Loucy (cell line): ENCODE results near the gene CCDC148.

ENCODE experiments used
- H2AFZ ChIP-seq: fragments of 200-600 bp; sonication (generic); 2 replicates; pipeline ENCODE4 v1.6.0; 2016; ENCODE audit warnings: antibody characterized with exemption, mild to moderate bottlenecking, low read length, moderate library complexity
- H3F3A ChIP-seq: fragments of 200-600 bp; 2 replicates; pipeline ENCODE4 v1.6.0; 2016; ENCODE audit warnings: antibody characterized with exemption, low read depth, mild to moderate bottlenecking
- H3K27me3 ChIP-seq: fragments of 200-600 bp; sonication (generic); 2 replicates; pipeline ENCODE4 v1.6.1; 2014; ENCODE audit warnings: low read length, mild to moderate bottlenecking; ENCODE audit not compliant: insufficient read depth, poor library complexity, severe bottlenecking
- H3K36me3 ChIP-seq: fragments of 200-600 bp; sonication (generic); 2 replicates; pipeline ENCODE4 v1.6.1; 2016; ENCODE audit warnings: low read length; ENCODE audit not compliant: insufficient read depth
- H3K4me1 ChIP-seq: fragments of 200-600 bp; sonication (generic); 2 replicates; pipeline ENCODE4 v1.5.1; 2014; ENCODE audit warnings: low read length, mild to moderate bottlenecking; ENCODE audit not compliant: insufficient read depth, poor library complexity, severe bottlenecking
- H3K4me2 ChIP-seq: fragments of 200-600 bp; sonication (generic); 2 replicates; pipeline ENCODE4 v1.6.0; 2014; ENCODE audit warnings: antibody characterized with exemption, low read length, low read depth, mild to moderate bottlenecking; ENCODE audit not compliant: poor library complexity, severe bottlenecking
- H3K4me3 ChIP-seq: fragments of 200-600 bp; sonication (generic); 2 replicates; pipeline ENCODE4 v1.5.1; 2014; ENCODE audit warnings: low read length, mild to moderate bottlenecking, mixed read lengths; ENCODE audit not compliant: poor library complexity, severe bottlenecking
- H3K79me2 ChIP-seq: fragments of 200-600 bp; sonication (generic); 2 replicates; pipeline ENCODE4 v1.6.1; 2014; ENCODE audit warnings: low read length; ENCODE audit not compliant: insufficient read depth
- H3K9ac ChIP-seq: fragments of 200-600 bp; sonication (generic); 2 replicates; pipeline ENCODE4 v1.6.0; 2014; ENCODE audit warnings: mild to moderate bottlenecking, low read depth, low read length, moderate library complexity; ENCODE audit not compliant: poor library complexity, severe bottlenecking
- H3K9me2 ChIP-seq: fragments of 200-600 bp; sonication (generic); replicated peaks from 2 replicates; pipeline ENCODE4 v1.6.1; 2016; ENCODE audit warnings: low read depth, low read length, mixed read lengths
- H3K9me3 ChIP-seq: fragments of 200-600 bp; sonication (generic); 2 replicates; pipeline ENCODE4 v1.6.1; 2014; ENCODE audit warnings: mild to moderate bottlenecking, antibody characterized with exemption, low read length, low read depth; ENCODE audit not compliant: insufficient read depth
- H4K20me1 ChIP-seq: fragments of 200-600 bp; sonication (generic); 2 replicates; pipeline ENCODE4 v1.6.0; 2014; ENCODE audit warnings: antibody characterized with exemption, low read length, mild to moderate bottlenecking; ENCODE audit not compliant: insufficient read depth, poor library complexity, severe bottlenecking
- EZH2phosphoT487 ChIP-seq: fragments of 200-600 bp; IDR thresholded peaks from 2 replicates; pipeline ENCODE4 v1.6.1; 2018; ENCODE audit warnings: antibody characterized with exemption, mild to moderate bottlenecking, moderate library complexity, borderline replicate concordance
- TF ChIP-seq, protein P1 (sequence below): fragments of 200-600 bp; sonication (generic); conservative IDR thresholded peaks from 2 replicates; pipeline ENCODE4 v1.5.1; 2014; ENCODE audit warnings: mild to moderate bottlenecking, antibody characterized with exemption, low read length

The CCDC148 gene

DNA sequence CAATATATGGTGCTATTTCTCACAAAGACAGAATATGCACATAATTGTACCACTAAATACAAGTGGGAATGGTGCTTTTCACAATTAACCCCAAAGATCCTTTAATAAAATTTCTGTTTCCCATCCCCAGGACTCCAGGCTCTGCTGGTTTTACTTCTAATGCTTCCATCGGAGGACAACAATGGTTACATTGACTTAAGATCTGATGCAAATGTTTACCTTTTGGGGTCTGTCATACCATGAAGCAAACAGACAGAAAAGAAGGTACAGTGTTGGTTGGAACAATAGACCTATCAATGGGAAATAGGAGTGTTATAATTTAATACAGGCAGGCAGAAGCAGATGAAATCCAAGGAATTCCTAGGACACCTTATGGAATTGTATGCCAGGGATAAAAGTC is 249.2 kb downstream of the CCDC148 start:
- no peaks in the 10 kb centered on the region for H3K4me1 ChIP-seq
- no peak overlapping the region for H3K9ac ChIP-seq
- TF ChIP-seq EZH2phosphoT487: no peak
- TF ChIP-seq, protein P1, sequence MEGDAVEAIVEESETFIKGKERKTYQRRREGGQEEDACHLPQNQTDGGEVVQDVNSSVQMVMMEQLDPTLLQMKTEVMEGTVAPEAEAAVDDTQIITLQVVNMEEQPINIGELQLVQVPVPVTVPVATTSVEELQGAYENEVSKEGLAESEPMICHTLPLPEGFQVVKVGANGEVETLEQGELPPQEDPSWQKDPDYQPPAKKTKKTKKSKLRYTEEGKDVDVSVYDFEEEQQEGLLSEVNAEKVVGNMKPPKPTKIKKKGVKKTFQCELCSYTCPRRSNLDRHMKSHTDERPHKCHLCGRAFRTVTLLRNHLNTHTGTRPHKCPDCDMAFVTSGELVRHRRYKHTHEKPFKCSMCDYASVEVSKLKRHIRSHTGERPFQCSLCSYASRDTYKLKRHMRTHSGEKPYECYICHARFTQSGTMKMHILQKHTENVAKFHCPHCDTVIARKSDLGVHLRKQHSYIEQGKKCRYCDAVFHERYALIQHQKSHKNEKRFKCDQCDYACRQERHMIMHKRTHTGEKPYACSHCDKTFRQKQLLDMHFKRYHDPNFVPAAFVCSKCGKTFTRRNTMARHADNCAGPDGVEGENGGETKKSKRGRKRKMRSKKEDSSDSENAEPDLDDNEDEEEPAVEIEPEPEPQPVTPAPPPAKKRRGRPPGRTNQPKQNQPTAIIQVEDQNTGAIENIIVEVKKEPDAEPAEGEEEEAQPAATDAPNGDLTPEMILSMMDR: no peak
- no peaks in the 10 kb centered on the region for H3K27me3 ChIP-seq
- no peaks in the 10 kb centered on the region for H3F3A ChIP-seq
- no peaks in the 10 kb centered on the region for H3K79me2 ChIP-seq
- no peak overlapping the region for H3K4me3 ChIP-seq
- no peaks in the 10 kb centered on the region for H3K9me2 ChIP-seq
- no peak overlapping the region for H2AFZ ChIP-seq
- no peak overlapping the region for H3K4me2 ChIP-seq
- H4K20me1 ChIP-seq: no peaks in the 10 kb centered on the region
- no peaks in the 10 kb centered on the region for H3K36me3 ChIP-seq
- no peaks in the 10 kb centered on the region for H3K9me3 ChIP-seq

- TF ChIP-seq, protein P1: no peak
- TF ChIP-seq EZH2phosphoT487: no peak
- Histone ChIP-seq H4K20me1 (no peaks in the 10 kb centered on the region), H3K9ac (no peak overlapping the region), H3K36me3 (no peaks in the 10 kb centered on the region), H3K4me1 (no peaks in the 10 kb centered on the region), H3K9me3 (no peaks in the 10 kb centered on the region), H3K9me2 (no peaks in the 10 kb centered on the region), H2AFZ (no peak overlapping the region), H3K4me3 (no peak overlapping the region), H3K27me3 (no peaks in the 10 kb centered on the region), H3K4me2 (no peak overlapping the region), H3K79me2 (no peaks in the 10 kb centered on the region), H3F3A (no peaks in the 10 kb centered on the region)
Observed at GRCh38 chr2:158205215-158205614, 251.3 kb downstream of the CCDC148 start.

GRCh38 chr2:158204741-158205165 is 251.8 kb downstream of the CCDC148 start:
- Histone ChIP-seq H3K27me3 (no peaks in the 10 kb centered on the region), H3K9me2 (no peaks in the 10 kb centered on the region), H3K36me3 (no peaks in the 10 kb centered on the region), H3F3A (no peaks in the 10 kb centered on the region), H4K20me1 (no peaks in the 10 kb centered on the region), H3K79me2 (no peaks in the 10 kb centered on the region), H3K9ac (no peak overlapping the region), H3K9me3 (no peaks in the 10 kb centered on the region), H2AFZ (no peak overlapping the region), H3K4me3 (no peak overlapping the region), H3K4me2 (no peak overlapping the region), H3K4me1 (no peaks in the 10 kb centered on the region)
- no peak for TF ChIP-seq EZH2phosphoT487
- TF ChIP-seq, protein P1: no peak
